Right lobe of liver (tissue), 6 donors: Measurements from ENCODE around the gene PAX8. TPM values are rescaled to one million over a fixed set of nuclear protein-coding genes. Genes with fewer than 3 reads are reported as not detected.

ENCODE experiments used
- ATAC-seq, 4 donors: fragments of 200-7000 bp; cut with Tn5 transposase; one replicate each; pipeline ENCODE4 v1.9.1; 2020; ENCODE audit warnings: mild to moderate bottlenecking in 4 of 4, moderate library complexity in 4 of 4
- DNase-seq, 3 donors: peaks; one replicate each; pipeline ENCODE4 v3.0.0-alpha.2; 2020
- H3K27ac ChIP-seq, 3 donors: fragments of 200-600 bp; one replicate each; pipeline ENCODE4 v1.8.0; 2022
- H3K27me3 ChIP-seq, 2 donors: fragments of 200-600 bp; one replicate each; pipeline ENCODE4 v1.8.0; 2022
- H3K36me3 ChIP-seq, 4 donors: fragments of 200-600 bp; sonication (generic) in 1 of 4; one replicate each; pipeline versions ENCODE4 v1.5.1 to v1.8.0; 2017 to 2022; ENCODE audit warnings: control low read depth in 1 of 4
- H3K4me1 ChIP-seq, 4 donors: fragments of 200-600 bp; sonication (generic) in 1 of 4; one replicate each; pipeline versions ENCODE4 v1.5.1 to v1.8.0; 2017 to 2022; ENCODE audit warnings: control low read depth in 1 of 4
- H3K4me3 ChIP-seq, 3 donors: fragments of 200-600 bp; one replicate each; pipeline ENCODE4 v1.8.0; 2022
- H3K9me3 ChIP-seq, 4 donors: fragments of 200-600 bp; sonication (generic) in 1 of 4; one replicate each; pipeline versions ENCODE4 v1.5.1 to v1.8.0; 2017 to 2022; ENCODE audit warnings: control low read depth in 1 of 4
- POLR2A ChIP-seq: fragments of 450-650 bp; IDR thresholded peaks from one replicate; pipeline ENCODE4 v1.6.1; 2017; ENCODE audit warnings: antibody characterized with exemption, mild to moderate bottlenecking
- WGBS: methylation state at CpG from one replicate; pipeline ENCODE4 v1.1.6; 2018; ENCODE audit warnings: low coverage, low lambda C conversion rate; ENCODE audit not compliant: insufficient coverage; ENCODE audit errors: missing lambda C conversion rate; 5-methylcytosine and 5-hydroxymethylcytosine counted together
- intact Hi-C, 2 donors: fragments of 100-400 bp; cut with DNase I; formaldehyde crosslinking; loops; one replicate each; pipeline versions ENCODE4 v1.11.2 to v1.14.1; 2022
- total RNA-seq, 6 experiments: library from RNA; depleted of rRNA in 2 of 6; stranded (reverse); fragments of >200 nt in 2 of 6; fragmentation: NEBNext Ultra II Directional in 3 of 6; extraction: Animal tissue kit (Norgen Biotek cat#: 25700) in 3 of 6; gene quantifications; one replicate each; pipeline versions ENCODE4 v1.1.0 to v1.2.4, GENCODE V29; 2016 to 2023
- TF ChIP-seq, protein P1 (sequence below), 4 donors: fragments of 200-600 bp in 3 of 4; fragments of 450-650 bp in 1 of 4; IDR thresholded peaks; one replicate each; pipeline versions ENCODE4 v1.5.1 to v1.8.0; 2016 to 2022; ENCODE audit warnings: antibody characterized with exemption in 4 of 4, mild to moderate bottlenecking in 2 of 4
- donor health status: DM: no; HTN: yes; CAD: no.
- donor health status: DM: no; HTN: no; CAD: no.
- donor health status: DM: no; HTN: no; CAD: no.
- donor health status: DM: no; HTN: yes; CAD: no.
- donor health status: DM: no; HTN: yes; CAD: no.

PAX8 gene
- total RNA-seq, 6 experiments from 2014 or later = 0.27 to 1.9 (median 0.86) TPM

DNA sequence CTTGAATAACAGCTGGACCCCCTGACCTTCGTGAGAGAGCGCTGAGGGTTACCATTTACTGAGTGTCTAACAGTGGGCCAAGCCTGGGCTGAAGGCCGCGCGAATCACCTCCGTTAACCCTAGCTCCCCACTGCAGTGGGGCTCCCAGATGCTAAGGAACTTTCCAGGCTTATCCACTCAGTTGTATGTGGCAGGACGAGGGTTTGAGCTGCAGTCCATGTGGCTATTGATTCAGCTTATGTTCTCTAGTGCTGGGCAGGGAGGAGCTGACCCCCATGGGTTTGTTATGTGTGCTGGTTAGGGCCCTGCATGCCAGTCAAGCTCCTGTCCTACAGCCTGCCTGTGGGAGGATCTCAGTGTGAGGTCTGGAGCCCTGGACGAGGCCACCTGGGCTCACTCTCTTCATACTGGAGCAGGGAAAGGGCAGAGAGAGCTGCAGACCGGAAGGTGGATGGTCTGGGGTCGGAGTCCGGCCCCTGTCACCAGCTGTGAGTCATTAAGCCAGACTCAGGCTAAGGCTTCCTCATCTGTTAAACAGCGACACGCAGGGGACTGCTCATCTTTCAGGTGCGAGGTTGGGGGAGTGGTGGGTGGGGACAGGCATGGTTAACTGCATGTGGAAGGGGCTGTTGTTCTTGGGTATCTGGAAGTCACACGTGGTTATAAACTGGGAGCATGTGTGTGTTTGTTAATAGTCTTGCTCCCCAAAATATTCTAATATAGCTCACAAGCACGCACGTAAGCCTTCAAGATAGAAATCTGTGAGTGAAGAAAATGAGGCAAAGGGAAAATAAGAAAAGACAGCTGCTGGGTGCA lies 98.4 kb downstream of the PAX8 start:
- Histone ChIP-seq H3K9me3 (no peaks in the 10 kb centered on the region), H3K36me3 (no peaks in the 10 kb centered on the region), H3K4me3 (no peak overlapping the region), H3K27me3 (no peaks in the 10 kb centered on the region), H3K27ac (peak overlapping the region; percentile 54 to 70 (median 69)), H3K4me1 (peaks cover 0 to 40% (median 14%) of the 10 kb centered on the region in 4 donors)
- DNase-seq (no peak), ATAC-seq (peak; percentile 13 to 74 (median 43))
- TF ChIP-seq, protein P1, sequence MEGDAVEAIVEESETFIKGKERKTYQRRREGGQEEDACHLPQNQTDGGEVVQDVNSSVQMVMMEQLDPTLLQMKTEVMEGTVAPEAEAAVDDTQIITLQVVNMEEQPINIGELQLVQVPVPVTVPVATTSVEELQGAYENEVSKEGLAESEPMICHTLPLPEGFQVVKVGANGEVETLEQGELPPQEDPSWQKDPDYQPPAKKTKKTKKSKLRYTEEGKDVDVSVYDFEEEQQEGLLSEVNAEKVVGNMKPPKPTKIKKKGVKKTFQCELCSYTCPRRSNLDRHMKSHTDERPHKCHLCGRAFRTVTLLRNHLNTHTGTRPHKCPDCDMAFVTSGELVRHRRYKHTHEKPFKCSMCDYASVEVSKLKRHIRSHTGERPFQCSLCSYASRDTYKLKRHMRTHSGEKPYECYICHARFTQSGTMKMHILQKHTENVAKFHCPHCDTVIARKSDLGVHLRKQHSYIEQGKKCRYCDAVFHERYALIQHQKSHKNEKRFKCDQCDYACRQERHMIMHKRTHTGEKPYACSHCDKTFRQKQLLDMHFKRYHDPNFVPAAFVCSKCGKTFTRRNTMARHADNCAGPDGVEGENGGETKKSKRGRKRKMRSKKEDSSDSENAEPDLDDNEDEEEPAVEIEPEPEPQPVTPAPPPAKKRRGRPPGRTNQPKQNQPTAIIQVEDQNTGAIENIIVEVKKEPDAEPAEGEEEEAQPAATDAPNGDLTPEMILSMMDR (IDR thresholded peaks at IDR 0.05) = no peak
- peak; percentile 38 for TF ChIP-seq POLR2A
- intact Hi-C loops = no loop called here
- WGBS = 65% methylated on average over 10 of the region's 17 CpGs

DNA sequence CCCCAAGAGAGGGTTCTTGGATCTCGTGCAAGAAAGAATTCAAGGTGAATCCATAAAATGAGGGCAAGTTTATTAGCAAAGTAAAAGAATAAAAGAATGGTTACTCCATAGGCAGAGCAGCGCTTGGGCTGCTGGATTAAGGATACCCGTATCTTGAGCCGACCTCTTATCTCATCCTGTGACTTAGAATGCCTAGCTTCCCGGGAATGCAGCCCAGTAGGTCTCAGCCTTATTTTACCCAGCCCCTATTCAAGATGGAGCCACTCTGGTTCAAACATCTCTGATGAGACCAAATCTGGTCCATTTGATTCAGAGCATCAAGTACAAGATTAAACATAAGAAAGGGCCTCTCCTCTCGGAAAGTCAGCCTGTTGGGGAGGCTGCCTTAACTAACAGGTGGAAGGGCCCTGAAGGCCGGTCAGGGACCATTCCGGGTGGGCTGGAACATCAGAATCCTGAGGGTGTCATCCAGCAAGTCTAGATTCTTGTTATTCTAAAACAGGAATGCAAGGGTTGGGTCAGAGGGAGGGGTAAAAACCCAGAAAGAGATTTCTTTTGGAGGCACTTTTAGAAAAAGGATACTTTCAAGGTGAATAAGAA lies 99.2 kb downstream of the PAX8 start:
- H3K27ac ChIP-seq = peak overlapping the region in 1 of 3 donors; percentile 69
- 74% methylated on average over 8 of the region's 8 CpGs for WGBS

DNA sequence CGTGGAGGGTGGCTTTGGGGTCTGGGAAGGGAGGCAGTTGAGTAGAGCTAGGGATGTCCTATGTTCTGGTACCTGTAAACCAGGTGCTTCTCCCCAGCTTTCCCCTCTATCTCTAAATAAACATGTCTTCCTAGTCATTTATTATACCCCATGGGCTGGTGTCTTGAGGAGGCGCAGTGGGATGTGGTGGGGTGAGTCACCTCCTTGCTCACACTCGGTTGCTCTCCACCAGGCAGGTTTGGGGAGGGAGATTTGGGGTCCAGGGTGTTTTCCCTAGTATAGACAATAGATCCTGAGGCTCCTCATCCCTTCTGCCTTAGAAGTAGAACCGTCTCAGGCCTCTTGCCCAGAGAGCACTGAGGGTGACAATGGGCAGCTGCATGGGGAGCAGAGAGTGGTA lies 99.8 kb downstream of the PAX8 start:
- H3K27me3 ChIP-seq = no peaks in the 10 kb centered on the region
- TF ChIP-seq, protein P1 (IDR thresholded peaks at IDR 0.05) = no peak
- no peak for TF ChIP-seq POLR2A
- no peak overlapping the region for H3K4me3 ChIP-seq
- 89% methylated on average over 3 of the region's 4 CpGs for WGBS
- H3K36me3 ChIP-seq = no peaks in the 10 kb centered on the region
- DNase-seq (no peak), ATAC-seq (no peak)
- intact Hi-C loops = no loop called here
- no peaks in the 10 kb centered on the region for H3K9me3 ChIP-seq
- H3K27ac ChIP-seq = no peak overlapping the region
- H3K4me1 ChIP-seq = peaks cover 0 to 27% (median 8%) of the 10 kb centered on the region in 4 donors

More for the DNA sequence above, 99.2 kb downstream of the PAX8 start:
- no peaks in the 10 kb centered on the region for H3K36me3 ChIP-seq
- TF ChIP-seq POLR2A = no peak
- TF ChIP-seq, protein P1 (IDR thresholded peaks at IDR 0.05) = no peak
- no peaks in the 10 kb centered on the region for H3K27me3 ChIP-seq
- H3K9me3 ChIP-seq = no peaks in the 10 kb centered on the region
- peaks cover 0 to 34% (median 9%) of the 10 kb centered on the region in 4 donors for H3K4me1 ChIP-seq
- no peak overlapping the region for H3K4me3 ChIP-seq
- DNase-seq = no peak
- intact Hi-C loops = no loop called here
- ATAC-seq = no peak

DNA sequence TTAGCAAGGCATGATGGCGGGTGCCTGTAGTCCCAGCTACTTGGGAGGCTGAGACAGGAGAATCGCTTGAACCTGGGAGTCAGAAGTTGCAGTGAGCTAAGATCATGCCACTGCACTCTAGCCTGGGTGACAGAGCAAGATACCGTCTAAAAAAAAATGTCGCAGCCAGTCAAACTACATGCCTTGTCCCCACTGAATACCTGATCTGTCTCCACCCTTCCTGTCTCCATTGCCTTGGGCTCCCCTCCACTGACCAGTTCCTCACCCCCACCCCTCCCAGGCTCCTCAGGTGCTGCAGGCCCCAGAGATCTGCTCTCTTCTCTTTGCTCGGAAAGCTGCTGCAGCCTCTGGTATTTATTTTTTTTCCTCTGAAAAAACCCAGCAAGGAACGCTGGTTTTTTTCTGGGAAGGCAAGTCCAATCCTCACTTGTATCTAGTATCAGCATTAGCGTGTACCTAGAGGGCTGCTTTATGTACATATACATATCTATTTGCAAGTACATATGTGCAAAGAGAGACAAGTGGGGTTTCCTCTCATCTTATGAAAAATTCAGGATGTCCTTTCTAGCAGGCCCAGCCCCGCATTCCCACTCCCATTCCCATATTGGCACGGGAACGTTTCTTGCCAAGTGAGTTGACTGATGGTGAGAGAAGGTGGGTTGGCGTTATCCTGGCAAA lies 100.5 kb downstream of the PAX8 start:
- intact Hi-C loops = no loop called here
- no peak for DNase-seq

More for the DNA sequence above, 100.5 kb downstream of the PAX8 start:
- Histone ChIP-seq H3K27ac (no peak overlapping the region), H3K4me3 (no peak overlapping the region), H3K27me3 (no peaks in the 10 kb centered on the region), H3K36me3 (no peaks in the 10 kb centered on the region), H3K9me3 (no peaks in the 10 kb centered on the region), H3K4me1 (peaks cover 0 to 20% (median 8%) of the 10 kb centered on the region in 4 donors)
- WGBS = 88% methylated on average over 9 of the region's 11 CpGs
- no peak for TF ChIP-seq POLR2A
- TF ChIP-seq, protein P1 (IDR thresholded peaks at IDR 0.05) = no peak
- no peak for ATAC-seq
